Measurements from ENCODE around the gene NDUFAF8. TPM values are rescaled to one million over a fixed set of nuclear protein-coding genes. Genes with fewer than 3 reads are reported as not detected.

The NDUFAF8 gene
- total RNA-seq, 1 donor from 2014 or later, result 39.7 TPM

DNA sequence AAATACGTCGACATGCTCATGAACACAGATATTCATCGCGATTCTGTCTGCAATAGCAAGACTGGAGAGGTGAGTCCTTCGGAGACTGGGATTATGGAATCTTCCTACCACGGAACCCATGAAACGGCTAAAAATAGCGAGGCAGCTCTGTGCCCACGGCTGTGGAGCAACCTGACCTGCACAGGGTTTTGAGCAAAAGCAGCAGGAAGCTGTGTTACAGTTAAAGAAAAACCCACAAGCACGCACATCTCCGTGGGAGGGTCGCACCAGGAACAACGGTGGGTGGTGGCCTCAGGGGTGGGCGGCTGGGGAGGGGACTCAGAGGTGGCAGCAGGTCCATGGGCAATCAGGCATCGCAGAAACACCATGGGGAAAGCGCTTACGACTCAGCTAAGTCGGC is 31.2 kb downstream of the NDUFAF8 start:
- peaks cover 4% of the 10 kb centered on the region for H3K4me1 Mint-ChIP-seq (ENCODE audit: low read depth)
- peaks cover 25% of the 10 kb centered on the region for H3K36me3 Mint-ChIP-seq (ENCODE audit: low read depth)
- TF ChIP-seq, protein P1, sequence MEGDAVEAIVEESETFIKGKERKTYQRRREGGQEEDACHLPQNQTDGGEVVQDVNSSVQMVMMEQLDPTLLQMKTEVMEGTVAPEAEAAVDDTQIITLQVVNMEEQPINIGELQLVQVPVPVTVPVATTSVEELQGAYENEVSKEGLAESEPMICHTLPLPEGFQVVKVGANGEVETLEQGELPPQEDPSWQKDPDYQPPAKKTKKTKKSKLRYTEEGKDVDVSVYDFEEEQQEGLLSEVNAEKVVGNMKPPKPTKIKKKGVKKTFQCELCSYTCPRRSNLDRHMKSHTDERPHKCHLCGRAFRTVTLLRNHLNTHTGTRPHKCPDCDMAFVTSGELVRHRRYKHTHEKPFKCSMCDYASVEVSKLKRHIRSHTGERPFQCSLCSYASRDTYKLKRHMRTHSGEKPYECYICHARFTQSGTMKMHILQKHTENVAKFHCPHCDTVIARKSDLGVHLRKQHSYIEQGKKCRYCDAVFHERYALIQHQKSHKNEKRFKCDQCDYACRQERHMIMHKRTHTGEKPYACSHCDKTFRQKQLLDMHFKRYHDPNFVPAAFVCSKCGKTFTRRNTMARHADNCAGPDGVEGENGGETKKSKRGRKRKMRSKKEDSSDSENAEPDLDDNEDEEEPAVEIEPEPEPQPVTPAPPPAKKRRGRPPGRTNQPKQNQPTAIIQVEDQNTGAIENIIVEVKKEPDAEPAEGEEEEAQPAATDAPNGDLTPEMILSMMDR (IDR thresholded peaks at IDR 0.05), result no peak
- H3K27ac Mint-ChIP-seq (ENCODE audit: unreplicated experiment), result no peak overlapping the region
- no peak overlapping the region for H3K4me3 Mint-ChIP-seq (ENCODE audit: unreplicated experiment)
- no peak for DNase-seq (ENCODE audit: low spot score)
- H3K27me3 Mint-ChIP-seq (ENCODE audit: low read depth), result no peaks in the 10 kb centered on the region
- no peaks in the 10 kb centered on the region for H3K9me3 Mint-ChIP-seq (ENCODE audit: low read depth)

DNA sequence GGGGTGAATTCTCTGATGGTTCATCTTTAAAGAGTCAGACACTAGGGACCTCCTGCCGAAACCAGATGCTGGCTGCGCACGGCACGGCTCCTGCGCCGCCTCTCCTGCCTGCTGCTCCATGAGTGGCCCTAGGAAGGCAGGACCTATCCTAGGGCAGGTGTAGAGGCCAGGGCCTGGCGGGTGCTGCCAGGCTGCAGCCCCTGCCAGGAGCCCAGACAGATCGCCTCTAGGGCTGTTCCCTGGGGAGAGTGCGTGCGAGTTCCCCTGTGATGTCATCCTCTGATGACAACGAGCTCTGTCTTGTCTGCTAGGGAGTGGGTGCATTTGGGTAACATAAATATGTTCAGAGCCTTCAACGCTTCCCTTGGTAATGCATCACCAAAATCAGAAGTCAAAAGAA is 32.1 kb downstream of the NDUFAF8 start:
- Mint-ChIP-seq H3K27me3 (ENCODE audit: low read depth) (no peaks in the 10 kb centered on the region), H3K36me3 (ENCODE audit: low read depth) (peaks cover 24% of the 10 kb centered on the region), H3K4me1 (ENCODE audit: low read depth) (peaks cover 4% of the 10 kb centered on the region), H3K27ac (ENCODE audit: unreplicated experiment) (no peak overlapping the region), H3K4me3 (ENCODE audit: unreplicated experiment) (no peak overlapping the region), H3K9me3 (ENCODE audit: low read depth) (no peaks in the 10 kb centered on the region)
- TF ChIP-seq, protein P1 (IDR thresholded peaks at IDR 0.05), result no peak
- no peak for DNase-seq (ENCODE audit: low spot score)

DNA sequence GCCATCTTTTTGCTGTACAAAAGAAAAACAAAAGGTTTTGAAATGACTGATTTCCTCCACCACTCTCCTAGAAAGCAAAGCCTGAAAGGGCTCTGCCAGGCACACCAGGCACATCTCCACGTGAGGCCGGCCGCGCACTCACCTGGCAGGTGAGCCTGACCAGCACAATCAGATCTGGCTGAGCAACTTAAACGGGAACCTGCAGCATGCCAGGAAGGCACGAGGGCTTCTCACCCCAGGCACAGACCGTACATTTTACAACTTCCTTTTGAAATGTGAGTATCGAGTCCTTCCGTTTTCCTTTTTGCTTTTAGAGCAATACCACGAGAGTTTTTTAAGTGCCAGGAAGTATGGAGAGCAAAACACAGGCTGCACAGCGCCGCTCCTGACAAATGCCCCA is 33.5 kb downstream of the NDUFAF8 start:
- Mint-ChIP-seq H3K27me3 (ENCODE audit: low read depth) (no peaks in the 10 kb centered on the region), H3K9me3 (ENCODE audit: low read depth) (no peaks in the 10 kb centered on the region), H3K4me3 (ENCODE audit: unreplicated experiment) (no peak overlapping the region), H3K4me1 (ENCODE audit: low read depth) (peaks cover 2% of the 10 kb centered on the region), H3K36me3 (ENCODE audit: low read depth) (peaks cover 26% of the 10 kb centered on the region), H3K27ac (ENCODE audit: unreplicated experiment) (no peak overlapping the region)
- TF ChIP-seq, protein P1 (IDR thresholded peaks at IDR 0.05), result no peak
- DNase-seq (ENCODE audit: low spot score), result no peak

DNA sequence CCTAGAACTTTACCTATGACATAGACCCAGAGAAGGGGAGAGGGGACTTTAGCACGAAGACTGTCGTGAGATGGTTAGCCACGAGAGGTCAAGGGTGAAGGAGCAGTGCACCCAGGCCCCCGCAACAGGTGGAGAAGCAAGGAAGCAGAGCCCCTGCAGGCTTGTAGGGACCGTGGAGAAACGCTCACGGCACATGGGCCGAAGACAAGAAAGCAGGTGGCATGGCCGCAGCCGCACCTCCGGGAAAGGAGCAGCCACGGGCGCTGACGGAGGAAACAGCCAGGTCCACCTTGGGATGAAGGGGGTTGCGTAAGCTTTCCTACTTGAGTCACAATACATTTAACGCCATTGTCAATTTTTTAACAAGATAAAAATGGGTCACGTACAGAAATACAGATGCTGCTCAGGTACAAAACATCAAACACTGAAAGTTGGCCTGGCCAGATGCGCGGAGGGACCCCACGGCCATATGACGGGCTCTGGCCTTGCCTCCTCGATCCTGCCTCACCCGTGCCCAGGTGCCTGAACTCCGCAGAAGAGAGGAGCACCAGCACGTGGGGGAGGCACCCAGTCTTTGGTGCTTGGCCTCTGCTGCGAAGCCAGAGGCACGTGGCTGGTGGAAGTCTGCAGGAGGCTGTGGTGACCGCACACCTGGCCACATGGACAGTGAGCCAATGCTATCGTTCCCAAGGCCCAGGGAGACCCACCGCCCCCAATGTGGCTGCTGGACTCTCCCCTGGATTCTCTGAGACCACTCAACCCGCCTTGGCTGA is 34.8 kb downstream of the NDUFAF8 start:
- TF ChIP-seq, protein P1 (IDR thresholded peaks at IDR 0.05), result no peak

DNA sequence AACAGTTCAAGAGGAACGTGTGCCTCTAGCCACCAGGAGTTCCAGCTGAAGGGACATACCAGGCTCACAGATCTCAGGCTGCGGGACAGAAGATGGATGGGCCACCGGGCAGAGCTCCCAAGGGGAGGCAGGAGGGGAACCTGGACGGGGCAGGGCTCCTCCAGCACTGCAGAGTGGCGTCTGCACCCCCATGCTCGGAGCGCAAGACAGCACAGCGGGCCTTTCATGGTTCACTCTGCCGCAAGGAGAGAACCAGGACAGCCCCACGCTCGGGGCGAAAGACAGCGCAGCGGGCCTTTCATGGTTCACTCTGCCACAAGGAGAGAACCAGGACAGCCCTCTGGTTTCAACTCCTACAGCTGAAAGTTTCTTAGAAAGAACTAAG is 35.3 kb downstream of the NDUFAF8 start:
- H3K27me3 Mint-ChIP-seq (ENCODE audit: low read depth), result no peaks in the 10 kb centered on the region
- H3K4me3 Mint-ChIP-seq (ENCODE audit: unreplicated experiment), result no peak overlapping the region
- peaks cover 22% of the 10 kb centered on the region for H3K36me3 Mint-ChIP-seq (ENCODE audit: low read depth)
- TF ChIP-seq, protein P1 (IDR thresholded peaks at IDR 0.05), result no peak
- no peaks in the 10 kb centered on the region for H3K9me3 Mint-ChIP-seq (ENCODE audit: low read depth)
- no peak overlapping the region for H3K27ac Mint-ChIP-seq (ENCODE audit: unreplicated experiment)
- no peak for DNase-seq (ENCODE audit: low spot score)
- no peaks in the 10 kb centered on the region for H3K4me1 Mint-ChIP-seq (ENCODE audit: low read depth)

More for the DNA sequence above, 34.8 kb downstream of the NDUFAF8 start:
- H3K4me1 Mint-ChIP-seq (ENCODE audit: low read depth), result no peaks in the 10 kb centered on the region
- no peaks in the 10 kb centered on the region for H3K27me3 Mint-ChIP-seq (ENCODE audit: low read depth)
- DNase-seq (ENCODE audit: low spot score), result no peak
- no peak overlapping the region for H3K27ac Mint-ChIP-seq (ENCODE audit: unreplicated experiment)
- no peak overlapping the region for H3K4me3 Mint-ChIP-seq (ENCODE audit: unreplicated experiment)
- H3K9me3 Mint-ChIP-seq (ENCODE audit: low read depth), result no peaks in the 10 kb centered on the region
- peaks cover 24% of the 10 kb centered on the region for H3K36me3 Mint-ChIP-seq (ENCODE audit: low read depth)

Measured in chondrocyte (in vitro differentiated cells).